Activated naive CD8-positive, alpha-beta T cell treated with anti-CD3 and anti-CD28 coated beads, Interleukin-2, amount 50 U/mL, for 24 hours (primary cell): Measurements from ENCODE around the gene PYGM.

Experiments
- ATAC-seq: fragments of 150-1000 bp; cut with Tn5 transposase; one replicate; pipeline ENCODE4 v1.10.0; 2021
- DNase-seq: peaks from one replicate; pipeline ENCODE4 v3.0.0; 2021
- H3K27ac Mint-ChIP-seq: one replicate; pipeline ENCODE4 v1.8.0; 2021; ENCODE audit warnings: mild to moderate bottlenecking, mixed read lengths
- H3K27me3 Mint-ChIP-seq: one replicate; pipeline ENCODE4 v1.8.0; 2021; ENCODE audit warnings: mixed read lengths
- H3K36me3 Mint-ChIP-seq: one replicate; pipeline ENCODE4 v1.8.0; 2021; ENCODE audit warnings: low read depth, mixed read lengths
- H3K4me1 Mint-ChIP-seq: one replicate; pipeline ENCODE4 v1.8.0; 2021; ENCODE audit warnings: mixed read lengths
- H3K4me3 Mint-ChIP-seq: one replicate; pipeline ENCODE4 v1.8.0; 2021; ENCODE audit warnings: mild to moderate bottlenecking, moderate library complexity, mixed read lengths
- H3K9me3 Mint-ChIP-seq: one replicate; pipeline ENCODE4 v1.8.0; 2021; ENCODE audit warnings: mixed read lengths

Gene PYGM

DNA sequence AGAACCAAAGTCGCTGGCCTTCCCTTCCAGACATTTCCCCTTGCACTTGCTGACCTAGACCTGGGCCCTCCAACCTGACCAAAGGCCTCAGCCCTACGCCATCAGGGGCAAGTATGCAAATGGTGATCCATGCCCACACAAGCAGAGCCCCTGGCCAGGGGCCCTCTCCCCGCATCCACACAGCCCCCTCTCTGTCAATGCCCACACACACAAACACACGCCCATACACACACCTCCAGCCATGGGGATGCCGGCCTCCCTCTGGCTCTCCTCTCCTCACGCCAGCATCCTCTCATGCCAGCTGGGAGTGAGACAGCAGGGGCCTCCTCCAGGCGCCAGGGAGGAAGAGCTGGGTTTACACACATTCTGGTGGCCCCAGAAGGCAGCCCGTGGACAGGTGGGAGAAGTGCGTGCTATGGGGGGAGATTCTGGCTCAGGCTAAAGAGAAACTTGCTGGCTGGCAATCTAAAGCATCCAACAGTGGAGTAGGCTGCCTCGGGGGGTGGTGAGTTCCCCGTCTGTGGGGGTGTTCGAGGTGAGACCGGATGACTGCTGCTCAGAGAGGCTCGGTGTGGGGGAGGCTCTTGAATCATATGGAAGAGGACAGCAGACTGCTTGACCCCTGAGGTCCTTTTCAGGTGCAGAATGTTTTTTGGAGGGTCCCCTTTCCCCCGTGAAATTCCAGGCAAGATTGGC is 41.5 kb downstream of the PYGM start:
- ATAC-seq (no peak), DNase-seq (no peak)
- Mint-ChIP-seq H3K4me1 (peaks cover 15% of the 10 kb centered on the region), H3K27ac (no peak overlapping the region), H3K9me3 (no peaks in the 10 kb centered on the region), H3K36me3 (no peaks in the 10 kb centered on the region), H3K27me3 (peaks cover 59% of the 10 kb centered on the region), H3K4me3 (no peak overlapping the region)

DNA sequence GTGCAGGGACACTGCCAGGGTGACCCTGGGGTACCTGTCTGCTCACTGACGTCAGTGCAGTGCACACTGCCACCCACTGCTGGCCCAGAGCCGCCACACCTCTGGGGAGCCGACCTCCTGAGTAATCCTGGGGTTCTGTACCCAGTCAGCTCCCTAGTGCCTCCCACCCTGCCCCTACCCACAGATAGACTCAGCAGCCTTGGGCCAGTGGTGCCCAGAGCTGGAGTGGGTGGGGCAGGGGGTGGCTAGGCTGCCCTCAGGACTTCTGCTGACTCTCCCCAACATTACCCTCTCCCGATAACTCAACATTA is 42.6 kb downstream of the PYGM start:
- Mint-ChIP-seq H3K36me3 (no peaks in the 10 kb centered on the region), H3K27ac (no peak overlapping the region), H3K4me3 (no peak overlapping the region), H3K9me3 (no peaks in the 10 kb centered on the region), H3K27me3 (peaks cover 59% of the 10 kb centered on the region), H3K4me1 (peaks cover 16% of the 10 kb centered on the region)
- no peak for ATAC-seq
- DNase-seq: no peak

DNA sequence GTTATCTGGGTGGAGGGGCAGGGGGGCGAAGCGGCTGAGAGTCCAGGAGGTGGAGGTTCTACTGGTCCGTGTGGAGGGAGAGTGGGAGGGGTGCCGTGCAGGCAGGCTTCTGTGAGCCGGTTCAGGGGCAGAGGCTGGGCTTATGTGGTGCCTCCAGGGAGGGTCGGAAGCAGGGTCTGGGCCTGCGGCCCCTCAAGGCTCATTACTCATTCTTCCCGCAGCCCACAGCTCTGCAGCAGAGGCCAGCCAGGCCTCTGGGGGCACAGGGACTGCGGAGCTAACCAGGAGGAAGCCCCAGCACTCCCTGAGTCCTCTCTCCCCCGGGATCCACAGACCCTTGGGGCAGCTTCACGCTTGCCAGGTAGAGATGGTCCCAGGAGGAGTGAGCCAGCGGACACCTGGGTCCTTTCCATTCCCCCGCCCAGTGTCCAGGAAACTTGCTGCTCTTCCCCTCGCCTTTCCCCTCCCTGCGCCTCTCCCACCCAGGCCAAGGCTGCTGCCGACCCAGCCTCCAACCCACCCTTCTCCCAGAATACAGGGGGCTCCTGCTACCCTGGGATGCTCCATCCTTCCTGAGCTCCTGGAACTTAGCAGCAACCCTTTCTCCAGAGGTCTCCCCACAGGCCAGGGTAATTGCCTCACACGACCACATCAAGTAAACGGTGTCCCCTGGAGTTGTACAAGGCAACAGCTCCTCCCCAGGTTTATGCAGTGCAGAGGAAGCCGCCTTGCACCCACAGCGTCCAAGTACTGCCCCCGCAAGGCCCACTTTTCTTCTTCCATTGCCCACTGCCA is 43.1 kb downstream of the PYGM start:
- H3K27ac Mint-ChIP-seq: no peak overlapping the region
- no peaks in the 10 kb centered on the region for H3K9me3 Mint-ChIP-seq
- ATAC-seq (no peak), DNase-seq (no peak)
- H3K27me3 Mint-ChIP-seq: peaks cover 59% of the 10 kb centered on the region
- H3K4me3 Mint-ChIP-seq: no peak overlapping the region
- H3K4me1 Mint-ChIP-seq: peaks cover 21% of the 10 kb centered on the region
- H3K36me3 Mint-ChIP-seq: no peaks in the 10 kb centered on the region

DNA sequence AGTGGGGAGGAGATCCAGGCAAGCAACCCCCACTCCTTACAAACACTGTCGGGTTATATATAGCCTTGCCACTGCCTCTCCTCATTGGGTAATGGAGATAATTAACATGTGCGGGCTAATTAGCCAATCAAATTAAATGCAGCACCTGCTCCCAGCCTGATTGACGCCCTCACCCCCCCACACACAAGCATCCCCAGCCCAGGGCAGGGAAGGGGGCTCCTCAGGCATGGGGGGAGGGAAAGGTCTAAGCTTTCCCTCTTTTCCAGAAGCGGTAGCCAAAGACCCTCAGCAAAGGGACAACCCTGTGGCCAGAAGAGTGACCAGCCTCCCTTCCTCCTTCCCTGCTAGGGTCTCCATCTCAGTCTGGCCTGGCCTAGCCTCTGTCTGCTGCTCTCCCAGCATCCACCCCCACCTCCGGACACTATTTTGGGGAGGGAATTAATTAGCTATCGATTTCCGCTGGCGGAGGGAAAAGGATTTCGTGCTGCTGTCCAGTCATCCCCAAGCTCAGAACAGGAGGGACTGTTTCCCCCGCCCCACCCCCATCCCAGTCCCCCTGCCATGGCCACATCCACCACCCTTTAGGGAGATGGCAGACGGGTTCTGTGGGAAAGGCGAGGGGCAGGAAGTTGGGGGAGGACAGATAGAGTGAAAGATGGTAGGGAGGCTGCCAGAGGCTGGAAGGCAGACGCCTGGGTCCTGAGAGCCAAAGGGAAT is 43.9 kb downstream of the PYGM start:
- Mint-ChIP-seq H3K27ac (no peak overlapping the region), H3K9me3 (no peaks in the 10 kb centered on the region), H3K36me3 (no peaks in the 10 kb centered on the region), H3K27me3 (peaks cover 59% of the 10 kb centered on the region), H3K4me1 (peaks cover 26% of the 10 kb centered on the region), H3K4me3 (no peak overlapping the region)
- ATAC-seq (no peak), DNase-seq (no peak)

DNA sequence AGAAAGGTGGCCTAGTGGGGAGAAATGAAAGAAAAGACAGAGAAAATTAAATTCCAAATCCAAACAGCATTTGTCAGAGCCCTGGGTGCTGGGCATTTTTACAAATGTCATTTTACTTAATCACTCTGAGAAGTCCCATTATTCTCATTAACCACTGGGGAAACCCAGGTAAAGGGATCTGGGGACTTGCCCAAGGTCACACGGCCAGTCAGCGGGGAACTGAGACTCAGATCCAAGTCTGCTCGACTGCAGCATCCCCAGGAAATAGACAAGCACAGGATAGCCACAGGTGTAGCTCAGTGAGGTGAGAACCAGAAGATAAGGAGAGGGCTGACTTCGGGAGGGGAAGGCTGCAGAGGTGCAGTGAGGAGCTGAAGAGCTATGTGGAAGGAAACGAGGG is 44.7 kb downstream of the PYGM start:
- H3K9me3 Mint-ChIP-seq: no peaks in the 10 kb centered on the region
- ATAC-seq (no peak), DNase-seq (no peak)
- peaks cover 27% of the 10 kb centered on the region for H3K4me1 Mint-ChIP-seq
- no peak overlapping the region for H3K4me3 Mint-ChIP-seq
- H3K36me3 Mint-ChIP-seq: no peaks in the 10 kb centered on the region
- H3K27ac Mint-ChIP-seq: no peak overlapping the region
- H3K27me3 Mint-ChIP-seq: peaks cover 62% of the 10 kb centered on the region

DNA sequence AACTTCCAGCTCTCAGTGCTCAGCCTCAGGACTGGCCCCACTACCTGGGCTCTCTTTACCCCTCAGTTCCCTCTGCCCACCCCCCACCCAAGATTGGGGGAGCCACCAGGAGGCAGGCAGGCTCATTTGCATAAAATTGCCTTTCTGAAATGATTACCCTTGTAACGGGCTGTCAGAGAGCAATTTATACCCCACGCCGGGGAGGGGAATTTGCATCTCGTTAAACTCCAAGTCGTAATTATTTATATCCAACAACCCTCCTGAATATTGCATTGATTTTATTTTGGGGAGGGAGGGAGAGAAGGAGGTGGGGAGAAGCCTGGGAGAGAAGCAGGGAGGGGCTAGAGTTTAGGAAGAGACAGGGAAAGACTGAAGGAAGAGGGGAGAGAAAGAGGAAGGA is 45.1 kb downstream of the PYGM start:
- DNase-seq (no peak), ATAC-seq (no peak)
- Mint-ChIP-seq H3K4me3 (no peak overlapping the region), H3K4me1 (peaks cover 27% of the 10 kb centered on the region), H3K27me3 (peaks cover 64% of the 10 kb centered on the region), H3K27ac (no peak overlapping the region), H3K9me3 (no peaks in the 10 kb centered on the region), H3K36me3 (no peaks in the 10 kb centered on the region)

DNA sequence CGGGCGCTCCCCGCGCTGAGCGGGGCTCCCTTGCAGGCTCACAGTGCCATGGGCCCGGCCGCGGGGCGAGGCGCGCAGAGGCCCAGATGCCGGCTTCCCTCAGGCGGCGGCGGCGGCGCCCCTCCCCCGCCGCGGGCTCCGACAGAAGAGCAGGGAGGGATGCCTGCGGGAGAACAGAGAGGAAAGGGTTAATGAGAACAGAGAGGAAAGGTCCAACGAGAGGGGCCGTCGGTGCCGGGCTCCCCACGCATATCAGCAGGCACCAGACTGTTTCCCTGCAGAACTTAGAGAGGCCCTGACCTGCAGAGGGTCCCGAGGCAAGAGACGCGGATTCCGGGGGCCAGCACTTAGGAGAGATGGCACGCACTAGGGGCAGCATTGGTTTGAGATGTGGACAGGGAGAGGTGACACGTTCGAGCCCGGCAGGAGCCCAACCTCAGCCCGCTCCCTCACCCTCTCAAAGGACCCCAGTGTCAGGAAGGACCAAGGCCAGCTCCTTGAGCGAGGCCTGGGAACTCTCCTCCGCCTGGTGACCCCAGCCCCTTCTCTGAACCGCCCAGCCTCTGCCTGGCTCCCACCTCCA is 45.9 kb downstream of the PYGM start:
- ATAC-seq: no peak
- H3K4me3 Mint-ChIP-seq: no peak overlapping the region
- H3K9me3 Mint-ChIP-seq: no peaks in the 10 kb centered on the region
- H3K4me1 Mint-ChIP-seq: peaks cover 27% of the 10 kb centered on the region
- H3K27me3 Mint-ChIP-seq: peaks cover 65% of the 10 kb centered on the region
- H3K36me3 Mint-ChIP-seq: no peaks in the 10 kb centered on the region
- DNase-seq: no peak
- no peak overlapping the region for H3K27ac Mint-ChIP-seq

DNA sequence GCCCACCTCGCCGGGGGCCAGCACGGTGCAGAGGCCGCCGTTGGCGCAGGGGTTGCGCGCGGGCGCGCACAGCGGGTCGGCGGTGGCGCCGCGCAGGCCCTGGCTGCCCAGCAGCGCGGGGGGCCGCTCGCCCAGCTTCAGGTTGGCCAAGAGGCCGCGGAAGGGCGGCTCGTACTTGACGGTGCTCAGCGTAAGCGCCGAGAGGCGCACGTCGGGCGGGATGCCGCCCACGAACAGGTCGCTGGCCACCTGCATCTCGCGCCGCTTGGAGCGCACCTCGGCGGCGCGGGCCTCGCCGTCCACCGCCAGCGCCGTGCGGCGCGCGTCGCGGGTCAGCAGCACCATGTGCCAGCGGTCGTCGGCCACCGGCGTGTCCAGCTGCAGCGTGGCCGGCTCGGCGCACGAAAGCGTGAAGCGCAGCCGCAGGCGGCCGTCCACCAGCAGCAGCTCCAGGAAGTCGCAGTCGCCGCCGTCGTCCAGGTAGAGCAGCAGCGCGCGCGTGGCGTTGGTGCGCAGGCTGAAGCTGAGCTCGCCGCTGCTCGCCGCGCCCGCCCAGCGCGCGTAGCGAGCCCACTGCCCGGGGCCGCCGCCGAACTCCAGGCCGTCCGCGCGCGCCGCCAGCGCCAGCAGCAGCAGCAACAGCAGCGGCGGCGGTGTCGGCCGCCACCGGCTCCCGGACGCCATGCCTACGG is 46.6 kb downstream of the PYGM start:
- no peak for DNase-seq
- Mint-ChIP-seq H3K9me3 (no peaks in the 10 kb centered on the region), H3K36me3 (no peaks in the 10 kb centered on the region), H3K4me3 (no peak overlapping the region), H3K4me1 (peaks cover 24% of the 10 kb centered on the region), H3K27ac (no peak overlapping the region), H3K27me3 (peaks cover 67% of the 10 kb centered on the region)
- ATAC-seq: no peak

DNA sequence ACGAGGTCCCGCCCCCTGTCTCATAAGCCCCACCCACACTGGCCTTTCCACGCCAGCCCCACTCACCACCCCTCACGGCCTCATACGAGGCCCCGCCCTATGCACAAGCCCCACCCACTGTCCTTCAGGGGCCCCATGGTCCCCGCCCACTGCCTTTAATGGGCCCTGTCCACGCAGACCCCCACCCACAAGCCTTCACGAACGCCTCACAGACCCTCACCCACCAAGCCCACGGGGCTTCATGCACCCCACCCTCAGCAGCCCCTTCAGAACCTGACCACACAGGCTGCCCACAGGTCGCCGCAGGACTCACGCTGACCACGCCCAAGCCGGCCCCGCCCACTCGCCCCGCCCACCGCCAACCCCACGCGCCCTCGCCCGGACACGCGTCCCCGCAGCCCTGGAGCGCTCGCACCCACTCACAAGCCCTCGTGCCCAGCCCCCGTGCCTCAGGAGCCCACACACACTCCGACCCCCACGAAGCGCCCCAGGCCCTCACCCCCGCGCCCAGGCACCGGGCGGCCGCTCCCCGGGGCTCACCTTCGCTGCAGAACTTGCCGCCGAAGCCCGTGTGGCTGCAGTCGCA is 47.3 kb downstream of the PYGM start:
- Mint-ChIP-seq H3K27me3 (peaks cover 64% of the 10 kb centered on the region), H3K27ac (no peak overlapping the region), H3K4me1 (peaks cover 24% of the 10 kb centered on the region), H3K9me3 (no peaks in the 10 kb centered on the region), H3K36me3 (no peaks in the 10 kb centered on the region), H3K4me3 (no peak overlapping the region)
- ATAC-seq (no peak), DNase-seq (no peak)

DNA sequence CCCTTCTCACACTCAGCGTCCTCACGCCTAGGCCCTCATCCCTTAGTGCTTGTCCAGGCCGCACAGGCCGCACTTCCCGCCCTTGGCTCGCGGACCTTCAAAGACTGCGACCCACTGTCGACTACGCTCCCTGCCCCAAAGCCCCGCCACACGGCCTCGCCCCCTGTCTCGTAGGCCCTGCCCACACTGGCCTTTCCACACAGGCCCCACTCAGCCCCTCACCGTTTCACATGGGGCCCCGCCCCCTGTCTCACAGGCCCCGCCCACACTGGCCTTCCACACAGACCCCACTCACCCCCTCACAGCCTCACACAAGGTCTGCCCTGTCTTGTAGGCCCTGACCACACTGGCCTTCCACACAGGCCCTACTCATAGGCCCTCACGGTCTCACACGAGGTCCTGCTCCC is 47.8 kb downstream of the PYGM start:
- Mint-ChIP-seq H3K4me1 (peaks cover 24% of the 10 kb centered on the region), H3K9me3 (no peaks in the 10 kb centered on the region), H3K4me3 (no peak overlapping the region), H3K27ac (no peak overlapping the region), H3K36me3 (no peaks in the 10 kb centered on the region), H3K27me3 (peaks cover 61% of the 10 kb centered on the region)
- ATAC-seq: no peak
- no peak for DNase-seq

DNA sequence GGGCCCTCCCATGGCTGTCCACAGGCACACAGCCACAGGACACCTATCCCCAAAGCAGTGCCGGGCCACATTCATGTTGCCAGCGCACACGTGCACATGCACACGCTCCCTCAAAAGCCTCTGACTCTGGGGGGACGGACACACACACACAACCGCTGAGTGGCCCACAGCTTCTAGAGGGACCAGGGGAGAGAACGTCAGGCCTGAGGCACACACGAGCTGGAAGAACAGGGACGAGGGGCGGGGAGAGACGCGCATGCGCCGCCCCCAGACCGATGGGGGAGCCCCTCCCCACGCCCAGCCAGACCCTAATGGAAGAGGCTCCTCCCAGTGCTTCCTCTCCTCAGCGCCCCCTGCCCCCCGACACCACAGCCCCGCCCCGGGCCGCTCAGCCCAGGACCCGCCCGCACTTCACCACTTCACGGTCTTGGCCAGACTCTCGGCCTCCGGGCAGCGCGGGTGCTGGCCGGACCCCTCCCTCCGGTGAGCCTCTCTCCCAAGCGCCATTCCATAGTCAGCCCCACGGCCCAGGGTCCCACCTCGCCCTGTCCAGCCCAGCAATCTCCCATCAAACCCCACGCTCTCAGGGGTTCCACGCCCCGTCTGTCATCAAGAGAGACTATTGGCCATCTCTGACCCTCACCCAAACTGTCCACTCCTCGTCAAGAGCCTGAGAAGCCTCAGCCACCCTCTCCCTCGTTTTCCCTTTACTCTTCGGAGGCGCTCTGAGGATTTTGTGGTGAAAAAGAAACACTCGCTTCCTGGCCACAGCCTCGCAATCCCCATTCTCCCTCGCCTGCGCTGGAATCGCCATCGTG is 48.4 kb downstream of the PYGM start:
- ATAC-seq (no peak), DNase-seq (no peak)
- Mint-ChIP-seq H3K27me3 (peaks cover 59% of the 10 kb centered on the region), H3K4me1 (peaks cover 24% of the 10 kb centered on the region), H3K36me3 (no peaks in the 10 kb centered on the region), H3K4me3 (no peak overlapping the region), H3K9me3 (no peaks in the 10 kb centered on the region), H3K27ac (no peak overlapping the region)

DNA sequence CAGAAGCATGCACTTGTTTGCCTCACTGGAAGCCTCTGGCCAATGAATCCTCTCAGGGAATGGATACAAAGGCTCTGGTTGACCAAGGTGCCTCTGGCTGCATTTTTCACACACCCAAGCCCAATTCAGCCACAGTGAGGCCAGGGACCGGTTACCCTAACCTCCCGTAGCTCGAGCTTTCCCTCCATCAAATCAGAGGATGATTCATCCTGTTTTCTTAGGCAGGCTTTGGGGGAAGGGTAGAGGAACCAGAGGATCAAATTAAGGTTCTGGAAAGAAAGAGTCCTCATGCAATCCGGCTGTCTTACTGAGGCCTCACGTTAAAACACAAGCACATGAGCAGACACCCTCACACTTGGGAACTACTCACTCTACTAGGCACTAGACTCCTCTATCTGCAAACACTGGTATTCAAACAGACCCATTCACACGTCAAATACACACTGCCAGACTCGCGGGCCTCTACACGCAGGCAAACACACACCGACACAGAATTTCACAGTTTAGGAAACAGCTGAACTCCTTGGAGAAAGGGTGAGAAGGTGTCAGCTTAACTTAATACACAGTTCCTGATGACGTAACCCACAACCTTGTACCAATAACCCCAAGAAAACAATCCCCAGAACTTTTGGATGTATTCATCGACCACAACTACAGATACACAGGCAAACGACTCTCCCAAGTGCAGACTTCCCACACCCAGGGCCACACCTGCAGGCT is 49.2 kb downstream of the PYGM start:
- no peak overlapping the region for H3K4me3 Mint-ChIP-seq
- no peaks in the 10 kb centered on the region for H3K36me3 Mint-ChIP-seq
- H3K27me3 Mint-ChIP-seq: peaks cover 55% of the 10 kb centered on the region
- H3K27ac Mint-ChIP-seq: no peak overlapping the region
- H3K9me3 Mint-ChIP-seq: no peaks in the 10 kb centered on the region
- no peak for ATAC-seq
- peaks cover 22% of the 10 kb centered on the region for H3K4me1 Mint-ChIP-seq
- DNase-seq: no peak

DNA sequence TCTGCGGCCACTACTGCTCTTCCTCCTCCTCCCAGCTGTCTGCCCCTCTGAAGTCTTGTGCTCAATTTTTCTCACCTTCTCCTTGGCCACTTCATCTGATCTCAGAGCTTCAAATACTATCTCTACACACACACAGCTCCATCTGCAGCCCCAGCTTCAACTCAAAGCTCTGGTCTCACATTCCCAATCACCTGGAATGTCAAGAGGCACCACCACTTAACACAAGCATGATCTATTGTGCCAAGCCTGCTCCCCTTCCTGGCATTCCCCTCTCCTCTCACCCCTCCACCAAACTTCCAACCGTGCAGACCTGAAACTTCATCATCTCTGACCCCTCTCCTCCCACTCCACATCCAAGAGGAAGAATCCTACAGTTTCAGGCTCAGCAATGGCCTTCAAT is 54.3 kb downstream of the PYGM start:
- H3K4me3 Mint-ChIP-seq: no peak overlapping the region
- no peaks in the 10 kb centered on the region for H3K9me3 Mint-ChIP-seq
- ATAC-seq (no peak), DNase-seq (no peak)
- no peaks in the 10 kb centered on the region for H3K36me3 Mint-ChIP-seq
- H3K27ac Mint-ChIP-seq: no peak overlapping the region
- no peaks in the 10 kb centered on the region for H3K4me1 Mint-ChIP-seq
- H3K27me3 Mint-ChIP-seq: peaks cover 31% of the 10 kb centered on the region
